Osteoblast (primary cell): ENCODE data around the gene CD300A. TPM values are rescaled to one million over a fixed set of nuclear protein-coding genes. Genes with fewer than 3 reads are reported as not detected.

ENCODE experiments used
- DNase-seq: peaks from one replicate; pipeline ENCODE4 v3.0.0; 2011; ENCODE audit warnings: low spot score, mixed read lengths; ENCODE audit not compliant: insufficient read length; ENCODE audit errors: missing footprints
- H2AFZ ChIP-seq: 2 replicates; pipeline ENCODE4 v1.6.0; 2011; ENCODE audit warnings: mild to moderate bottlenecking, low read length
- H3K27ac ChIP-seq: 2 replicates; pipeline ENCODE4 v1.5.1; 2011; ENCODE audit warnings: mild to moderate bottlenecking, low read depth, low read length, moderate library complexity
- H3K27me3 ChIP-seq: 2 replicates; pipeline ENCODE4 v1.6.0; 2012; ENCODE audit warnings: mild to moderate bottlenecking, control low read depth, inconsistent platforms, low read length, moderate library complexity; ENCODE audit not compliant: insufficient read depth
- H3K36me3 ChIP-seq: 2 replicates; pipeline ENCODE4 v1.5.1; 2011; ENCODE audit warnings: mild to moderate bottlenecking, low read length, control low read depth, moderate library complexity; ENCODE audit not compliant: insufficient read depth
- H3K4me1 ChIP-seq: 2 replicates; pipeline ENCODE4 v1.5.1; 2011; ENCODE audit warnings: mild to moderate bottlenecking, low read length, control low read depth, moderate library complexity; ENCODE audit not compliant: insufficient read depth
- H3K4me2 ChIP-seq: 2 replicates; pipeline ENCODE4 v1.6.0; 2011; ENCODE audit warnings: mild to moderate bottlenecking, low read length; ENCODE audit not compliant: insufficient read depth
- H3K4me3 ChIP-seq: fragments of 200-600 bp; sonication (generic); 3 replicates; pipeline ENCODE4 v1.5.1; 2012; ENCODE audit warnings: mild to moderate bottlenecking, low read length, inconsistent platforms; ENCODE audit not compliant: insufficient read depth
- H3K79me2 ChIP-seq: 2 replicates; pipeline ENCODE4 v1.6.0; 2012; ENCODE audit warnings: mild to moderate bottlenecking, low read length, control low read depth, inconsistent platforms; ENCODE audit not compliant: insufficient read depth
- H3K9me3 ChIP-seq: 2 replicates; pipeline ENCODE4 v1.5.1; 2011; ENCODE audit warnings: low read depth, low read length, control low read depth
- H4K20me1 ChIP-seq: 2 replicates; pipeline ENCODE4 v1.6.0; 2012; ENCODE audit warnings: mild to moderate bottlenecking, low read length, control low read depth; ENCODE audit not compliant: insufficient read depth
- CTCF ChIP-seq: IDR thresholded peaks from 2 replicates; pipeline ENCODE4 v1.5.1; 2011; ENCODE audit warnings: mild to moderate bottlenecking, low read depth, low read length, moderate library complexity; ENCODE audit errors: extremely low read depth
- total RNA-seq: library from RNA; depleted of rRNA; stranded (reverse); fragments of >200 nt; gene quantifications from 2 replicates; pipeline ENCODE4 v1.2.3, GENCODE V29; 2012

Gene CD300A
- total RNA-seq, 1 donor, result not detected

- H3K27ac ChIP-seq, result no peak overlapping the region
- H3K4me2 ChIP-seq, result no peak overlapping the region
- no peak overlapping the region for H3K4me3 ChIP-seq
- H3K27me3 ChIP-seq, result peaks cover 5% of the 10 kb centered on the region
- H3K79me2 ChIP-seq, result no peaks in the 10 kb centered on the region
- no peaks in the 10 kb centered on the region for H3K36me3 ChIP-seq
- no peak for TF ChIP-seq CTCF
- no peaks in the 10 kb centered on the region for H4K20me1 ChIP-seq
- no peaks in the 10 kb centered on the region for H3K9me3 ChIP-seq
- no peak for DNase-seq
- no peak overlapping the region for H2AFZ ChIP-seq
- no peaks in the 10 kb centered on the region for H3K4me1 ChIP-seq
Observed at GRCh38 chr17:74424657-74425056, 41.8 kb upstream of the CD300A start.

- H3K4me1 ChIP-seq, result no peaks in the 10 kb centered on the region
- H3K36me3 ChIP-seq, result no peaks in the 10 kb centered on the region
- TF ChIP-seq CTCF, result no peak
- H2AFZ ChIP-seq, result no peak overlapping the region
- no peak overlapping the region for H3K27ac ChIP-seq
- H3K9me3 ChIP-seq, result no peaks in the 10 kb centered on the region
- peaks cover 19% of the 10 kb centered on the region for H3K27me3 ChIP-seq
- no peak overlapping the region for H3K4me2 ChIP-seq
- H3K79me2 ChIP-seq, result no peaks in the 10 kb centered on the region
- no peaks in the 10 kb centered on the region for H4K20me1 ChIP-seq
- H3K4me3 ChIP-seq, result no peak overlapping the region
- peak; percentile 88 for DNase-seq
Observed at GRCh38 chr17:74426551-74427047, 39.8 kb upstream of the CD300A start.

GRCh38 chr17:74427048-74427762, 39.2 kb upstream of the CD300A start:
- no peak overlapping the region for H3K4me2 ChIP-seq
- H3K4me1 ChIP-seq, result no peaks in the 10 kb centered on the region
- H3K4me3 ChIP-seq, result no peak overlapping the region
- H3K36me3 ChIP-seq, result no peaks in the 10 kb centered on the region
- H3K9me3 ChIP-seq, result no peaks in the 10 kb centered on the region
- TF ChIP-seq CTCF, result no peak
- DNase-seq, result peak; percentile 49
- no peaks in the 10 kb centered on the region for H3K79me2 ChIP-seq
- no peak overlapping the region for H3K27ac ChIP-seq
- H3K27me3 ChIP-seq, result peaks cover 24% of the 10 kb centered on the region
- H2AFZ ChIP-seq, result no peak overlapping the region
- no peaks in the 10 kb centered on the region for H4K20me1 ChIP-seq

DNA sequence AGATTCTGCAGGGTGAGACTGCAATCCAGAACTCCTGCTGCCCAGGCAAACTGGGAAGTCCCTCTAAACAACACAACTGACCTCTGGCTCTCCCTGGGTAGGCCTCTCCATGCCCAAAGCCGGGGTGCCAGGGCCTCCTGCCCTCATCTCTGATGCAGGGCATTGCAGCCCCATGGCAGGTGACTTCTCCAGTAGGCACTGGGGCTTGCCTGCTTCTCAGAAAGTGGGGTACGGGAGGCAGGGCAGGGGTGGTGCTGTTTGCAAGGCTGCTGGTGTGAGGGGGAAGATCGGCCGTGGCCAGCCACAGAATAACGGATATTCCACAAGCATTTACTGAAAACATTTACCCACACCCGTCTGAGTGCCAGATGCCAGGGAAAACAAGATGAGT, 38.7 kb upstream of the CD300A start:
- Histone ChIP-seq H3K4me2 (no peak overlapping the region), H3K36me3 (no peaks in the 10 kb centered on the region), H3K4me3 (no peak overlapping the region), H3K4me1 (no peaks in the 10 kb centered on the region), H3K79me2 (no peaks in the 10 kb centered on the region), H4K20me1 (no peaks in the 10 kb centered on the region), H2AFZ (no peak overlapping the region), H3K9me3 (no peaks in the 10 kb centered on the region), H3K27me3 (peaks cover 26% of the 10 kb centered on the region), H3K27ac (no peak overlapping the region)
- peak; percentile 49 for DNase-seq
- TF ChIP-seq CTCF, result no peak
